SU-DHL-6 (cell line): Measurements from ENCODE around the gene CCND3.

Experiments used
- EZH2phosphoT487 ChIP-seq: fragments of 200-600 bp; sonication (generic), shearing (Covaris generic); conservative IDR thresholded peaks from 2 replicates; pipeline ENCODE4 v1.6.1; 2018; ENCODE audit warnings: mild to moderate bottlenecking, antibody characterized with exemption, low read length, moderate library complexity, mixed read lengths
- TF ChIP-seq, protein P1 (sequence below): fragments of 200-600 bp; sonication (generic); IDR thresholded peaks from one replicate; pipeline ENCODE4 v1.5.1; 2017; ENCODE audit warnings: antibody characterized with exemption, mild to moderate bottlenecking, low read length, moderate library complexity; ENCODE audit not compliant: insufficient read depth, poor library complexity, severe bottlenecking

DNA sequence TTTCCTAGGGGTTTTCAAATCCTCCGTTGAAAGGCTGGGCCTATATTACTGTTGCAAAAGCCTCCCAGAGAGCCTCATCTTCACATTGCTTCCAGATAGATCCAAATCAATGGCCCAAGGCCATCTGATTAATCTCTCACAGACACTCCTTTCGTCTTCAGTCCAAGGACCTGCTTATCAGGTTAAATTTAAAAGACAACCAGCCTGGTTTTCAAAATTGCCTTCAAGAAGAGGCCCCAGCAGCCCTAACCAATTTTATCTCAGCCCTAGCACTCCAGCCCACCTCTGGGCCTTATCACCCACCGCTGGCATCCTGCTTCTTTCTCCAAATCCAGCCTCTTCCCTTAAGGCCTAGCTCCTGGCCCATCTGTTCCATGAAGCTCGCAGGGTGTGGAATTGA is 15.5 kb upstream of the CCND3 start:
- TF ChIP-seq, protein P1, sequence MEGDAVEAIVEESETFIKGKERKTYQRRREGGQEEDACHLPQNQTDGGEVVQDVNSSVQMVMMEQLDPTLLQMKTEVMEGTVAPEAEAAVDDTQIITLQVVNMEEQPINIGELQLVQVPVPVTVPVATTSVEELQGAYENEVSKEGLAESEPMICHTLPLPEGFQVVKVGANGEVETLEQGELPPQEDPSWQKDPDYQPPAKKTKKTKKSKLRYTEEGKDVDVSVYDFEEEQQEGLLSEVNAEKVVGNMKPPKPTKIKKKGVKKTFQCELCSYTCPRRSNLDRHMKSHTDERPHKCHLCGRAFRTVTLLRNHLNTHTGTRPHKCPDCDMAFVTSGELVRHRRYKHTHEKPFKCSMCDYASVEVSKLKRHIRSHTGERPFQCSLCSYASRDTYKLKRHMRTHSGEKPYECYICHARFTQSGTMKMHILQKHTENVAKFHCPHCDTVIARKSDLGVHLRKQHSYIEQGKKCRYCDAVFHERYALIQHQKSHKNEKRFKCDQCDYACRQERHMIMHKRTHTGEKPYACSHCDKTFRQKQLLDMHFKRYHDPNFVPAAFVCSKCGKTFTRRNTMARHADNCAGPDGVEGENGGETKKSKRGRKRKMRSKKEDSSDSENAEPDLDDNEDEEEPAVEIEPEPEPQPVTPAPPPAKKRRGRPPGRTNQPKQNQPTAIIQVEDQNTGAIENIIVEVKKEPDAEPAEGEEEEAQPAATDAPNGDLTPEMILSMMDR, result no peak
- no peak for TF ChIP-seq EZH2phosphoT487
